HG03196 (cell line): ENCODE data around the gene MALRD1.
"Not testable (repeated sequence)": the region's sequence is repeated elsewhere in the genome, so short reads cannot be mapped to it uniquely, and the experiment has no call there.

ENCODE experiments used
- ATAC-seq: cut with Tn5 transposase; IDR thresholded peaks from one replicate; pipeline ENCODE4 v1.9.1; 2021; ENCODE audit not compliant: unreplicated experiment

MALRD1 gene

DNA sequence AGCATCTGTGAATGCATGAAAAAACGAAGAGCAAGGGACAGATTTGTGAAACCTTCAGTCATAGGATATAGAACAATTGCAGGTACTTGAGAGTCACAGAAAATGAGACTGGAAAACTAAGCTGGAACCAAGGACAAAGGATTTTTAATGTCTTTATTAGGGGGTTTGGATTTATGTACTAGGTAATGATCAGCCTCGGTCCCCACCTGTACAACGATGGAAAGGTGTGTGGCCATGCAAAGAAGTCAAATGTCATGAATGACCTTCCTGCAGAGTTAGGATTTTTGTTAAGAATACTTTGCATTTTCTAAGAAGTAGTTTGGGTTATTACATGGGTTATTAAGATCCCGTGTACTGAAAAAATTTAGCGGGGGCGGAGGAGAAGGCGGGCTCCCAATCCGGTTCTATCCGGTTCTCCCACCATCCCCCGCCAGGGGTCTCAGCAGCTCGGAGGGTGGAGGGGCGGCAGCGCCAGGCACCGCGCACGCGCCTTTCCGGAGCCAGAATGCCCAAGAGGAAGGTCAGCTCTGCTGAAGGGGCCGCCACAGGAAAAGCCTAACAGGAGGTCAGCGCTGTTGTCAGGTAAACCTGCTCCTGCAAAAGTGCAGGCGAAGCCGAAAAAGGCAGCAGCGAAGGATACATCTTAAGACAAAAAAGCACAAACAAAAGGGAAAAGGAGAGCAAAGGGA lies 440.1 kb downstream of the MALRD1 start:
- no peak for ATAC-seq

DNA sequence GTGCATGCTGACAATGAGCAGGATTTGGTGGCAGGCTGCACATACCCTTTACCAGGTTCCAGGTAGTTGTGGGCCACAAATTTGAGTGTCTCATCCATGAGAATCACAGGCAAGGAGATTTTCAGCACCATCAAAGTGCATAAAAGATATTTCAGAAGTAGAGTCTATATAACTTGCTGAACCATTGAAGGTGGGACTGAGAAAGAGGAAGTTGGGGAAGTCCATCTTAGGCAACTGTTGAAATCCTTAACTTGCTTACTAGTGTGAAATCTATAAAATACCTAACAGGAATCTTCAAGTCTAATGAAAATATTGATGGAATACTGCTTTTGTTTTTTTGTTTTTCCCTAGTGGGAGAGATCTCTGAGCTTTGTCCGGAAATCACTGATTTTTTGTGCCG lies 442.6 kb downstream of the MALRD1 start:
- no peak for ATAC-seq

DNA sequence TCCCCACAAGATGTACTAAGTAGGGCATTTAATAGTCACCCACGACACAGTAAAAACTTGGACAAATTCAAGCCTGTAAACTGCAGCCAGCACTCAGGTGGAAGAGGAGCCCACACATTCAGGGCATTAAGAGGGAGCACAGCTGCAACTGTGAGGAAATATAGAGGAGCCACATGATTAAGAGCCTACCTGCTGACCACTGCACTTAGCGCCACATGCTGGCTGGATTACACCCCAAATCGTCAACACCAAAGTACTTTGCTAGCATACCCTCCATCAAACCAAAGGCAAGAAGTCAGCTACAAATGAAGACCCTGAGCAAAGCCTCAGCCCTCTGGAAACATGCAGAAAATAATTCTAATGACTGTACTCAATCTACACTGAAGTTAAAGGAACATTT lies 445.3 kb downstream of the MALRD1 start:
- ATAC-seq = no peak

DNA sequence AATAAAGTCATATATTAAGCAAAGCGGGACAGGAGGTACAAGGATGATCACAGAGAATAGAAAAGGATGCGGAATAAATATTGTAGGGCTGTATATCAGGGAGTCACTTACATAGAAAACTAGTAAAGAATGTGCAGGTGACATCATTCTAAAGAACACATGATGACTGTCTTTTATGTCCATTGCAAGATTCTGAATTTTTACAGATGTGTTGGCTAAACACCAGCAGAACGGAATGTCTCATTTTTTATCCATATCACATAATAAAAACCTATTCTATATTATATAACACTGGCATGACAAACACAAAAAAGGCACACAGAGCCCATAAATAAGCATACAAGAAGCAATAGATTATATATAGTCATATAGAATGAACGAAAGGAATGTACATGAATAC lies 448.4 kb downstream of the MALRD1 start:
- ATAC-seq = no peak

DNA sequence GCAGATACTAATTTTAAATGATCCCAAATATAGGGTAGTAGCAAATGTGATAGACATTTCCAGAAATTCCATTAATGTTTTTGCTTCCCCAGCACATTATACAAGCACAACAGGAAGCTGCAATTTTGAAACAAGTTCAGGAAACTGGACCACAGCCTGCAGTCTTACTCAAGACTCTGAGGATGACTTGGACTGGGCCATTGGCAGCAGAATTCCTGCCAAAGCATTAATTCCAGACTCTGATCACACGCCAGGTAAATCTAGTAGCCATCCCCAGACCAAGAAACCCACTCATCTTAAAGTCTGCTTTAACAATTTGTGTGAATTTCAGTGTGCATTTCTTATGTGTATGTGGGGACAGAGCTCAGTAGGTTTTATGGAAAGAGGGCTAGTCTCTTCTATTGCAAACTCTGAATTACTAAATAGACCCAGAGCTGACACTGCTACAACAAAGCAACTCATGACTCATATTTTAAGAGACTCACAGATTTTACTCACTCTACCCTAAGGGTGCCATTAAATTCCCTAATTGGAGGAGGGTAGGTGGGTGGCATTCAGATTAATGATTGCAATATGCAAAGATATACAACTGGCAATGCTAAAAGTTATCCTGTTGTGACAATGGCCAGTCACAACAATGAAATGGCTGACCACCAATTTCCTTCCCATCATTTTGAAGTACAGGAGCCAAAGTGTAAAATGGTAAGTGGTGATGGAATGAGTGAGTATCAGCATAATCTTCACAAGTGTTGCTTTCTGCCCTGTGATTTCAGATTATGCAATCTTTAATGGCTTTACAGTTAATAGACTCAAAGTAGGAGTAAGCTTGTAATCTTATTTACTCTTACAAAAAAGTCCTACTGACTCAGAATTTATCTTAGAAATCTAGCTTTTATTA lies 450.0 kb downstream of the MALRD1 start:
- no peak for ATAC-seq

DNA sequence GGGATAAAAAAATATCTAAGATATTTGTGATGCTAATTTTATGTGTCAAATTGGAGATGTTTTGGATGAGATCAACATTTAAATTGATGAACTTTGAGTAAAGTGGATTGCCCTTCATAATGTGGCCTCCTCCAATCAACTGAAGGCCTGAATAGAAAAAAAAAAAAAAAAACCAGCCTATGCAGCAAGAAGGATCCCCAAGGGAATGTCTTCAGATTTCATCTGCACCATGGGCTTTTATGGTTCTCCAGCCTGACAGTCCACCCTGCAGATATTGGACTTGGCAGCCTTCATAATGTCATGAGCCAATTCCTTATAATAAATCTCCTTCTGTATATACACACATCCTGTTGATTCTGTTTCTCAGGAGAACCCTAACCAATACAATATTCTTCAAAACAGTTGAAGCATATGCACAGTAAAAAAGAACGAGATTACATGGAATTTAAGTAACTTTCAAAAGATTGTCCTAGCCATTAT lies 450.7 kb downstream of the MALRD1 start:
- no peak for ATAC-seq

DNA sequence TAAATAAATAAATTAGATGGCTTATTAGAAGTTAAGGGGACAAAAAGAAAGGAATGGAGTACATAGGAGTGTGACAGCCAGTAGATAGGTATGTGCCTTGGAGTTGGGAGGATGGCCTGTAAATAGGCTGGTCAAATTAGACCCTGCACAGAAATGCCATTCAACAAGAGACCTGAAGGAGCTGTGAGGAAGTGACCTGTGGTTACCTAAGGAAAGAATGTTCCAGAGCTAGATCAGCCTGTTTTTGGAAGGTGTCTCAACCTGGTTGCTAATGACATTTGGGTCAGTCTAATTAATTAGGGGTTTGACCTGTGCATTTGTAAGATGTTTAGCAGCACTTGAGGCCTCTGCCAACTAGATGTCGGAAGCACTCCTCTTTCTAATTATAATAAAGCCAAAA lies 452.4 kb downstream of the MALRD1 start:
- no peak for ATAC-seq

DNA sequence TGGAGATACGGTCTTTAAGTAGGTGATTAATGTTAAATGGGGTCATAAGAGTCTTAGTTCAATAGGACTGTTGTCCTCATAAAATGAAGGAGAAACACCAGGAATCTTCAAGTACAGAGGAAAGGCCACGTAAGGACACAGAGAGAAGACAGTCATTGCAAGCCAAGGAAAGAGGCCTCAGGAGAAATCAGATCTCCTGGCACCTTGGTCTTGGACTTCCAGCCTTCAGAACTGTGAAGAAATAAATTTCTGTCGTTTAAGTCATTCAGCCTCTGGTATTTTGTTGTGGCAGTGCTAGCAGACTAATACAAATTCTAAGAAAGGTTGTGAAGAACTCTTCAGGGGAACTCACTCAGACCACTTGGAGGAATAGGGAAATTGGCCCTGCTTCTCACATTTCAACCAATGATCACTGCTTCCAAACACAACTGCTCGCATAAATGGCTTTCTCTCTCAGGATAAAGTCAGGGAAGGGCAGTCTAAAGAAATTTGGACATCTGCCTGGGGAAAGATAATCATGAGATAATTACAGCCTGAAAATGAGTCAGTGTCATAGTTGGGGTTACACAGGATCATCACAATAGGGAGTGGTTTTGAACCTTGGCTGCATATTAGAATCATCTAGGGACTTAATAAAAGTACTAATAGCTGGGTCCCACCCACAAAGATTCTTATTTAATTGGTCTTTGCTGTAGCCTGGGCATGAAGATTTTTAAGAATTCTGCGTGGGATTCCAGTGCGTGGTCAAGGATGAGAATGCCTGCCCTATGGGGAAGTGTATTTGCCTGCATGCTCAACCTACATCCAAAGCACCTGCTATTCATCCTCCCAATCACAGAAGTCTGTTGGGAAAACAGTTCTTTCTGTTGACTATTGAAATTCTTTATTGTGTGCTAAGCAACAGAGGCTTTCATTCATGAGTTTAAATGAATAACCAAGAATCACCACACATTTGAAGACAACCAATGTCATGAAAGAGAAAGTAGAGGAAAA lies 457.0 kb downstream of the MALRD1 start:
- ATAC-seq = no peak

DNA sequence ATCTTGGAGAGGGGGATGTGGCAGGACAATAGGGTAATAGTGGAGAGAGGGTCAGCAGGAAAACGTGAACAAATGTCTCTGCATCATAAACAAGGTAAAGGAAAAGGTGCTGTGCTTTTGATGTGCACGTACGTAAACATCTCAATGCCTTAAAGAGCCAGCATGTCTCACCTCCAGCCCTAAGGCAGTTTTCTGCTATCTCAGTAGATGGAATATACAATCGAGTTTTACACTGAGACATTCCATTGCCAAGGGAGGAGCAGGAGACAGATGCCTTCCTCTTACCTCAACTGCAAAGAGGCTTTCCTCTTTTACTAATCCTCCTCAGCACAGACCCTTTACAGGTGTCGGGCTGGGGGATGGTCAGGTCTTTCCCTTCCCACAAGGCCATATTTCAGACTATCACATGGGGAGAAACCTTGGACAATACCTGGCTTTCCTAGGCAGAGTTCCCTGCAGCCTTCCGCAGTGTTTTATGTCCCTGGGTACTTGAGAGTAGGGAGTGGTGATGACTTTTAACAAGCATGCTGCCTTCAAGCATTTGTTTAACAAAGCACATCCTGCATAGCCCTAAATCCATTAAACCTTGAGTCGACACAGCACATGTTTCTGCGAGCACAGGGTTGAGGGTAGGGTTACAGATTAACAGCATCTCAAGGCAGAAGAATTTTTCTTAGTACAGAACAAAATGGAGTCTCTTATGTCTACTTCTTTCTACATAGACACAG lies 461.6 kb downstream of the MALRD1 start:
- ATAC-seq = not testable (repeated sequence)

DNA sequence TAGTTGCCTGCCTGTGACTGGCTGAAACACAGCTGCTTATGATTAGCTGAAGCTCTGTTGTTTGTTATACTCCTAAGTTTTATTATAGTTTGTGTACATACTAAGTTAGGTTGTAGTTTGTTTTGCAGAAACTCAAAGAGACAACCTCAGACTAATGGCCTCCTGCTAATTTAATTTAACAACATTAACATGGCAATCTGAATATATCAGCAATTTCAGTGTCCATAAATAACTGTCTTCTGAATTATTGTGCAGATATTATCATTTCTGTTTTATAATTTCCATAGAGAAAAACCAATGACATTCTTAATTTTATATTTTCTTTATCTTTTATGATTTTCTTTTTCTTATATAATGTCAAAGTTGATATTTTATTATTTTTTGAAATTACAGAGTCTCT lies 469.5 kb downstream of the MALRD1 start:
- ATAC-seq = no peak

DNA sequence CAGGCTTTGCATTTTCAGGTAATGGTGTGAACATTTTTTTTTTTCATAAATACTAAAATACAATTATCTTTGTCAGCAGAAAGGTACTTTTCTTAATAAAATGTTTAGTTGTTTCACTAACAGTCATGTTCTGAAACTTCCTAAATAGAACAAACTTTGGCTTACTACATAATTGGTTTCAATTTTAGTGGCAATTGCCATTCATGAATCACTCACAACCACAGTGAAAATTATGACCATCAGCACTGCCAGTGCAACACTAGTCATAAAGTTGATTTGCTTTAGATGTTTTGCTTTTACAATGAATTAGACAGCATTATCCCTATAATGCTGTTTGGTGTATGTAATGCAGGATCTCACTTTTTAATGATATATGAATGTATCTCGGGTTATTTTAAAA lies 470.0 kb downstream of the MALRD1 start:
- ATAC-seq = no peak

DNA sequence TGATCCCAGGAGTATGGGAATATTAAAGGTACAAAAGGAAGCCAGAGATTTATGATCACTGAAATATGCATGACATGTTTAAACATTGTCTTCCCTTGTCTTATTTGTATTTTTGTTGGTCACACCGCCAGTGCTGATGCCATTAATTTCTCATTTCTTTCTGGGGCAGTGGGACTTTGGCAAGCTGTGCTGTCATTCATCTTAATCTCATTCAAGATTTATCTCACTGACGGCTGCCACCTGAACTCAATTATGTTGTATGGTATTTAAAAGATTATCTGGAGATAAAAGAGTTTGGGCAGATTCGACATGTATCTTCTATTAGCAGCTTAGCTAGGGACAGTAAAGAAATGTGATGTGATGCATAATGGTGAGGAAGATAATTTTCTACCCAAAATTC lies 482.7 kb downstream of the MALRD1 start:
- ATAC-seq = no peak

DNA sequence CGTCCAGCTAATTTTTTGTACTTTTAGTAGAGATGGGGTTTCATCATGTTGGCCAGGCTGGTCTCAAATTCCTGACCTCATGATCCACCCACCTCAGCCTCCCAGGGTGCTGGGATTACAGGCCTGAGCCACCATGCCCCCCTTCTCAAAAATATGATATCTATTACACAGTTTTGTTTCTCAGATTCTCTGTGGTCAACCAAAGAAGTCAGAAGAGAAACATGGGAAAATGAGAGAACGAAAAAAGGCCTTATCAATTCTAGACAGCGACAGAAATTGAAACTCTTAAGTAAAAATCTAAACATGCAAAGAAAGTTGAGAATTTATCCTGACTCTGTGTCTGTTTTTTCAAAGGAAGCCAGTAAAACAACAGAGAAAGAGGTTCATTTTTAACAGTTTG lies 483.8 kb downstream of the MALRD1 start:
- no peak for ATAC-seq

DNA sequence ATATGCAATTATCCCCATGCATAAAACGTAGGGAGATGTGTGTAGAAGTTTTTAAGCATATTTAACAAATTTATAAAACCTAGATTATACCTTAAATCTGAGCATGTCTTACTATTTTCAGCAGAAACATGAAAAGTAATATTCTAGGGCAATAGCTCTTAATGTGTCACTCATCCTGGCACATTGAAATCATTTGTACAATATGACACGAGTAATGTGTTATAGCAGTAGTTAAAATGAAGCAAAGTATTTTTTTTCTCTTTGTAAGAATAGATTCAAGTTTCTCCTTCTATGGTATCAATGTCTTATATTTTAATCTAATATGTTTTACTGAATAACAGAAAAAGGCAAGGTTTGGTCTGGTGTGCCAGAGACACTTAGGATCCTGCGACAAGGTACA lies 492.7 kb downstream of the MALRD1 start:
- ATAC-seq = no peak

DNA sequence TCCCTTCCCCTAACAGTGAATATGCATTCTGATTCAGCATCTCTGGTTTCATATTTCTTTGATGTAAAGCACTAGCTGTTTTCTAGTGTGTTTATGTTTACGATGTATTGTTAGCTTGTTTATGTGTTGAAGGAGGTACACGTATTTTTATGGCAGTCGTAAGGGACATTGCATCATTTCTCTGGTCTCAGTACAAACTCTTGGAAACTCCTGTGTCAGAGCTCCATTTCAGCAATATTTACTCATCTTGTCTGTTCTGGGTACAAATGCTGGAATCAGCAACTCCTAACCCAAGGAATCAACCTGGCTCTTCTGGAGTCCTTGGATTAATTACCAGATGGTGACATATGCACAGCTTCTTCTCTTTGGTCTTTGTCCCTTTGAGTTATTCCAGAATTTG lies 497.6 kb downstream of the MALRD1 start:
- ATAC-seq = no peak

DNA sequence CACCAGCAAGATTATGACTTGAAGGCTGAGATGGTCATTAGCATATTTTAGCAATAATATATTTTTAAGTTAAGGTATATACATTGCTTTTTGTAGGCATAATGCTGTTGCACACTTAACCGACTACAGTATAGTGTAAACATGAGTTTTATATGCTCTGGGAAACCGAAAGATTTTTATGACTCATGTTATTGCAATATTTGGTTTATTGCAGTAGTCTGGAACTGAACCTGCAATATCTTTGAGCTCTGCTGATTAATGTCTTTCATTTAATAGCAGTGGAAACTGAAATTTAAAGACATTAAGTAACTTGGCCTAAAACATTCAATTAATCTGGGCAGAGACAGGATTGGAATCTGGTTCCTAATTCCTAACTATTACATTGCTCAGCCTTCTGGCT lies 500.9 kb downstream of the MALRD1 start:
- no peak for ATAC-seq

DNA sequence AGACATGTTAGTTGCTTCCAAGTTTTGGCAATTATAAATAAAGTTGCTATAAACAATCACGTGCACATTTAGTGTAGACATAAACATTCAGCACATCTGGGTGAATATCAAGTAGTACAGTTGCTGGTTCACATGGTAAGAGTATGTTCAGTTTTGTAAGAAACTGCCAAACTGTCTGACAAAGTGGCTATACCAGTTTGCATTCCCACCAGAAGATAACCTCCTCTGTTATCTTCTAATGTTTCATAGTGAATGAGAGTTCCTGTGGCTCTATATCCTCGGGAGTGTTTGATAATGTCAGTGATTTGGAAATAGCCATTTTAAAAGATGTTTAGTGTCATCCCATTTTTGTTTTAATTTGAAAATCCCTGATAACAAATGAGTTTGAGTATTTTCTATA lies 508.1 kb downstream of the MALRD1 start:
- no peak for ATAC-seq

DNA sequence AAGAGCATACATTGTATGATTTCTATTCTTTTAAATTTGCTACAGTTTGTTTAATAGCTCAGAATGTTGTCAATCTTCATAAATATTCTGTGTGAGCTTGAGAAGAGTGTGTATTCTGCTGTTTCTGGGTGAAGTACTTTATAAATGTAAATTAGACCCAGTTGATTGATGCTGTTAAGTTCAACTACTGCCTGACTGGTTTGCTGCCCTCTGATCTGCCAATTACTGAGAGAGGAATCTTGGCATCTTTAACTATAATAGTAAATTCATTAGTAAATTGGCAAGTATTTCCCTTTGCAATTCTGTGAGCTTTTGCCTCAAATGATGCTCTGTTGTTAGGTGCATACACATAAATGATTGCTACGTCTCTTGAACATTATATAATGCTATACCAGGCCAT lies 512.6 kb downstream of the MALRD1 start:
- ATAC-seq = no peak

DNA sequence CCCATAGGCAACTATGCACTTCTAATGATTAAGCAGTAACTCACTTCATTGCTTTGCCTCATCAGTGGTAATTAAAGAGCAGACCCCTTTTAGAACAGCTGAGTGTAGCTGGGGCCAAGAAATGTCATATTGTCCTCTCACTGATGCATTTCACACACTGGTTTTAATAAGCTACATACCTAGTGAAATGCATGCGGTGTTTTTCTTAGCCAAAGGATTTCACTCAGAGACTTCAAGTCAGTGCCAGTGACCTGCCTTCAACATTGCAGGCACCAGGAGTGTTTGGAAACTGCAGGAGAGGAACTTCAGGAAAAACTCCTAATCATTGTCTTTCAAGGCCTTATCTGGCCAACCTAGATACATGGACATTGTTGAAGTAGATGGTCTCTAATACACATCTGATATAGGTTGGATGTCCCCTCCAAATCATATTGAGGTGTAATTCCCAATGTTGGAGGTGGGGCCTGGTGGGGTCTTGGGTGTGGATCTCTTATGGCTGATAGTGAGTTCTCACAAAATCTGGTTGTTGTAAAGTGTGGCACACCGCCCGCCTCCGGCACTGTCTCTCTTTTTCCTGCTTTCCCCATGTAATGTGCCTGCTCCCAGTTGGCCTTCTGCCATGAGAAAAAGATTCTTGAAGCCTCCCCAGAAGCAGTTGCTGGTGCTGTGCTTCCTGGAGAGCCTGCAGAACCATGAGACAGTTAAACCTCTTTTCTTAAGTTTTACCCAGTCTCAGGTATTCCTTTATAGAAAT lies 515.0 kb downstream of the MALRD1 start:
- no peak for ATAC-seq

DNA sequence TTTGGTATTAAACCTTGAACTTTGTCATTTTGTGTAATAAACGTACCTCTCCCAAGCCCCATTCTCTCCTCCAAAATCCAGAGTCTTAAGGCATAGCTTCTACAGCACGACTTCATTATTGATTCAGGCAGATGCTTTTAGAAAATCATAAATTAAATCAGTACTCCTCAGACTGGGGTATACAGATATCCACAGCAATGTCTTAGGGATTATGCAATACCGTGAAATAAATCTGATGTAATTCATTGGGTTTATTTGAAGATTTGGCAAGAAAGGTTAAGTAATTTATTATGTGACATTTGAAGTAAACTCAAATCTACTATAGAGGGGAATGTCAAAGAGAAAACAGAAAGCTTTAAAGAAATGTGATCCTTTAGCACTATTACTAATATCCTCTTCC lies 521.5 kb downstream of the MALRD1 start:
- no peak for ATAC-seq
